GM12873 (cell line): ENCODE measurements around the gene GSN.

Source experiments
- TF ChIP-seq, protein P1 (sequence below): IDR thresholded peaks from 2 replicates; pipeline ENCODE4 v1.5.1; 2012; ENCODE audit warnings: low read depth, mild to moderate bottlenecking, moderate library complexity, low read length, control low read depth; ENCODE audit not compliant: insufficient read depth; ENCODE audit errors: missing control alignments

GSN gene

DNA sequence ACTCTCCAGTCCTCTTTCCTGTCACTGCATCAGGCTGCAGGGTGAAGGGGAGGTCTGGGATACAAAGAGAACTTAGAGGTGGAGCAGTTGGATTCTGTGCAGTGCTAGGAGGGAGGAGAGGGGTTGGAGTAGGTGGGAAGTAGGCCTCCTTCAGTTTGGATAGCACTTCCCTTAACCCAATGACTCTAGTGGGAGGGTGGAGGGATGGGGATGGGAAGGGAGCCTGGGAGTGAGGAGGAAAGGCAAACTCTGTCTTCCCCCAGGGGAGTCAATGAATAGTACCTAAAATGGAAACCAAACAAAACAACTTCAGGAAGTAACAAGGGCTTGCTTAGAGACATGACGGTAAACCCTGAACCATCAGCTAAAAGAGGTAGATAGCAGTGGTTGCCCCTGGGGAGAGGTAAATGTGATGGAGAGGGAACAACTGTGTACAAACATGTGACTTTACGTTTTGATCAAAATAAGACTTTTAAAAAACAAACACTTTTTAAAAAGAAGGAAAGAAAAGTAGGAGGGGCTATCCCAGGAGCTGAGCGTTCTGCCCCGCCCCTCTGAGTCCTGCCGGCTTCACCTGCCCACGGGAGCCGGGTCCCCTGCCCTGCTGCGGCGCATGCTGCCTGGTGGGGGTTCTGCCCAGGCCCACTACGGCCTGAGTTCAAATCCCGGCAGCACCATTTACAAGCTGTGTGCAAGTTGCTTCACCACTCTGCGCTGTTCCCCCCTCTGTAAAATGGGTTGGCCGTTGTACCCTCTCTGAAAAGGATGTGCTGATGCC, 30.9 kb downstream of the GSN start:
- TF ChIP-seq, protein P1, sequence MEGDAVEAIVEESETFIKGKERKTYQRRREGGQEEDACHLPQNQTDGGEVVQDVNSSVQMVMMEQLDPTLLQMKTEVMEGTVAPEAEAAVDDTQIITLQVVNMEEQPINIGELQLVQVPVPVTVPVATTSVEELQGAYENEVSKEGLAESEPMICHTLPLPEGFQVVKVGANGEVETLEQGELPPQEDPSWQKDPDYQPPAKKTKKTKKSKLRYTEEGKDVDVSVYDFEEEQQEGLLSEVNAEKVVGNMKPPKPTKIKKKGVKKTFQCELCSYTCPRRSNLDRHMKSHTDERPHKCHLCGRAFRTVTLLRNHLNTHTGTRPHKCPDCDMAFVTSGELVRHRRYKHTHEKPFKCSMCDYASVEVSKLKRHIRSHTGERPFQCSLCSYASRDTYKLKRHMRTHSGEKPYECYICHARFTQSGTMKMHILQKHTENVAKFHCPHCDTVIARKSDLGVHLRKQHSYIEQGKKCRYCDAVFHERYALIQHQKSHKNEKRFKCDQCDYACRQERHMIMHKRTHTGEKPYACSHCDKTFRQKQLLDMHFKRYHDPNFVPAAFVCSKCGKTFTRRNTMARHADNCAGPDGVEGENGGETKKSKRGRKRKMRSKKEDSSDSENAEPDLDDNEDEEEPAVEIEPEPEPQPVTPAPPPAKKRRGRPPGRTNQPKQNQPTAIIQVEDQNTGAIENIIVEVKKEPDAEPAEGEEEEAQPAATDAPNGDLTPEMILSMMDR: no peak

DNA sequence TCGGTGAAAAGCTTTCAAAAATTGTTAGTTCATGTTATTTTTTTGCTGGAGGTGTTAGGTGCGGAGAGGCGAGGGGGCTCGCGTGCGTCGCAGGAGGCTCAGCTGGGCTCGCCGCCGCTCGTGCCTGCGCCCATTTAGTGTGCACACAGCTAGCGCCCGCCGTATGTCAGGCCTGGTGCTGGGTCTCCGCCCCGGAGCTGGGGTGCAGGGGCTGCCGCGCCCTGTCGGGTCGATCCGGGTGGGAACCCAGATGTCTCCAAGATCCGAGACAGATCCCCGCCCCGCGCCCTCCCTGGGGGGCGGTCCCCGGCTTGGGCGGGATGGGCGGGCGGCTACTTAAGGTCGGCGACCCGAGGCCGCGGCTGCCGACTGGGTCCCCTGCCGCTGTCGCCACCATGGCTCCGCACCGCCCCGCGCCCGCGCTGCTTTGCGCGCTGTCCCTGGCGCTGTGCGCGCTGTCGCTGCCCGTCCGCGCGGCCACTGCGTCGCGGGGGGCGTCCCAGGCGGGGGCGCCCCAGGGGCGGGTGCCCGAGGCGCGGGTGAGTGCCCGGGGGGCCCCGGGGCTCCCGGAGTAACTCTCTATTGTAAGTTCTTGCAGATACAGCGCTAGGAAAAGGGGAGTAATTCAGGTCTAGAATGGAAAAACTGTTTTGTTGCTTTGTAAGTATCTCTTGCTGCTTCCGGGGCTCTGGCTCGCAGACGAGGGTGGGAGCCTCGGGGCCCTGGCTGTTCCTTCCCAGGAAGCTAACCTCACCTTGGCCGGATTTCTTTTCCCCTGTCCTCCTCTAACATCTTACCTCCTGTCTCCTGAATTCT, 31.7 kb downstream of the GSN start:
- TF ChIP-seq, protein P1: no peak

DNA sequence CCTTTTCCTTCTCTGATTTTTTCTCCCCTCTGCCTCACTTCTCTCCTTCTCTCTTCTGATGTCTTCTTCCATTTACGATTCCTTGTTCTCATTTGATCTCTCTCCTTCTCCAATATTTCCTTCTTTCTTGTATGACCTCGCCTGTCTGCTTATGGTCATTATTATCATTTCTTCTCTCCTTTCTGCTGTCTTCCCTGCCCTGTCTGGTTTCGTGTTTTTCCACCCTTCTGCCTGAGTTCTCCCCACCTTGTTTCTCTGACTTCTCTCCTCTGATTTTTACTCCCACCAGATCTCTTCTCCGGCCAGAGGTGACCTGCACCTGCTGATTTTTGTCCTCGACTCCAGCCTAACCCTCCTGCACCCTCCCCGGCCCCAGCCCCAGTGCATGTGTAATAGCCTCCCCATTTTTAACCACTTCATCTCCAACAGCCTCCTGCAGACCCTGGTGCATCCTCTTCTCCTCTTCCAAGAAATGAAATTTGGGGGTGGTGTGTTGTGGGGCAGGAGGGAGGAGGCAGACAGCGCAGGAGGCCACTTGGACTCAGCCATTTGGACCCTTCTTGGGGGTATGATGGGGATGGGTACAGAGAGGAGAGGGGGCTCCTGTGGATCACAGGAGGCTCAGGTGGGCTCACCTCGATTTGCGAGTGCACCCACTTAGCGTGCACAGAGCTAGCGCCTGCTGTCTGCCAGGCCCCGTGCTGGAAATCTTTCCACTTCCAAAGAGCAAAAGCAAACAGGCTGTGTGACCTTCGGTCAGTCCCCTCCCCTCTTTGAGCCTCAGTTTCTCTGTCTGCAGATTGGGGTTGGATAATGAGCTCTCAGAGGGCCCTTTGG, 32.5 kb downstream of the GSN start:
- TF ChIP-seq, protein P1: no peak

DNA sequence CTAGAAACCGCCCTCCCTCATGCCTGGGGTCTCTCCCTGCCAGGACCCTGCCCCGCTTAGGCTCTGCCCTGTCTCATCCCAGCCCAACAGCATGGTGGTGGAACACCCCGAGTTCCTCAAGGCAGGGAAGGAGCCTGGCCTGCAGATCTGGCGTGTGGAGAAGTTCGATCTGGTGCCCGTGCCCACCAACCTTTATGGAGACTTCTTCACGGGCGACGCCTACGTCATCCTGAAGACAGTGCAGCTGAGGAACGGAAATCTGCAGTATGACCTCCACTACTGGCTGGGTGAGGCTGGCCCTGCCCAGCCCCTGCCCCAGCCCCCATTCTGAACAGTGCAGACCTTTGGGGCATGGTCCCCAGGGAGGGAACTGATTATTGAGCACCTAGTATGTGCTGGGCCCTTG, 33.9 kb downstream of the GSN start:
- TF ChIP-seq, protein P1: no peak

DNA sequence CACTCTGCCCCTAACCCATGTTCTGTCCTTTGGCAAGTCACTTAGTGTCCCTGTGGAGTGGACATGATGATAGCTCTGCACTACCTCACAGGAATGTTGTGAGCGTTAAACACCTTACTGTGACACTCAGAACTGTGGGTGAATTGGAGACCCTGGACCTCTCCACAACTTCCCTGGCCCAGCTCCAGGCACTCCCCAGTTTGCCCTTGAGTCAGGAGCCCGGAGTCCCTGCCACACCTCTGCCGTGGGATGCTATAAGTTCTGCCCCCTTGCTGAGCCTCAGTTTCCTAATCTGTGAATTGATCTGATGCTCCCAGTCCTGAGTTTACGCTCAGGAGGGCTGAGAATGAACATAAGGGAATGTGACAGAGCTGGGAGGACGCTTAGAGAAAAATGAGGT, 34.4 kb downstream of the GSN start:
- TF ChIP-seq, protein P1: no peak

DNA sequence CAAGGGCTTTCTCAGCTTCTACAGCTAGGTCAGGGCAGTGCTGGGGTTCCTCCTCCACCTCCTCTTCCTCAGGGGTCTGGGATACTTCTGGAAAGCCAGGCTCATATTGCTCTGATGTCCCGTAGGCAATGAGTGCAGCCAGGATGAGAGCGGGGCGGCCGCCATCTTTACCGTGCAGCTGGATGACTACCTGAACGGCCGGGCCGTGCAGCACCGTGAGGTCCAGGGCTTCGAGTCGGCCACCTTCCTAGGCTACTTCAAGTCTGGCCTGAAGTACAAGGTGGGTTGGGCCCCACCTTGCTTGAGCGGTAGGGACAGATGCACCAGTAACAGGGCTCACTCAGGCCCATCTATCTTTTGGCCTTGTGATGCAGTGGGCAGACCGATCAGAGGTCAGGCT, 34.8 kb downstream of the GSN start:
- TF ChIP-seq, protein P1: no peak
